Testis (tissue), 3 donors: ENCODE measurements around the gene STK40. TPM values are rescaled to one million over a fixed set of nuclear protein-coding genes. Genes with fewer than 3 reads are reported as not detected.

ENCODE experiments used
- DNase-seq: peaks from one replicate; pipeline ENCODE4 v3.0.0-alpha.2; 2019
- H3K27ac ChIP-seq, 2 donors: fragments of 200-600 bp; sonication (generic); one replicate each; pipeline ENCODE4 v1.5.1; 2019
- H3K27me3 ChIP-seq: fragments of 200-600 bp; sonication (generic); one replicate; pipeline ENCODE4 v1.5.1; 2019
- H3K36me3 ChIP-seq: fragments of 200-600 bp; sonication (generic); one replicate; pipeline ENCODE4 v1.5.1; 2017; ENCODE audit warnings: low read depth; ENCODE audit errors: missing control alignments
- H3K4me1 ChIP-seq: fragments of 200-600 bp; sonication (generic); one replicate; pipeline ENCODE4 v1.5.1; 2019
- H3K4me3 ChIP-seq, 2 donors: fragments of 200-600 bp; sonication (generic); one replicate each; pipeline ENCODE4 v1.5.1; 2017 to 2019
- H3K9me3 ChIP-seq: fragments of 200-600 bp; sonication (generic); one replicate; pipeline ENCODE4 v1.5.1; 2017
- POLR2A ChIP-seq: fragments of 450-650 bp; IDR thresholded peaks from one replicate; pipeline ENCODE4 v1.6.1; 2017; ENCODE audit warnings: antibody characterized with exemption, mild to moderate bottlenecking, moderate library complexity
- WGBS, 2 donors: methylation state at CpG; one replicate each; pipeline ENCODE4 v1.1.5; 2018; 5-methylcytosine and 5-hydroxymethylcytosine counted together
- intact Hi-C: fragments of 100-400 bp; cut with DNase I; formaldehyde crosslinking; loops from one replicate; pipeline ENCODE4 v1.15.1; 2023; ENCODE audit warnings: low total_unique reads
- polyA plus RNA-seq: library from polyadenylated mRNA; stranded (reverse); fragments of 350-450 nt; fragmentation: Illumina TruSeq; extraction: RNeasy Lipid Tissue Mini Kit (QIAGEN cat#74804); gene quantifications from one replicate; pipeline ENCODE4 v1.2.3, GENCODE V29; 2014; ENCODE audit warnings: low read depth, low replicate concordance; ENCODE audit not compliant: insufficient read depth
- total RNA-seq, 2 donors: library from RNA; depleted of rRNA; stranded (reverse); fragments of >200 nt; gene quantifications; one replicate each; pipeline ENCODE4 v1.2.3, GENCODE V29; 2016
- TF ChIP-seq, protein P1 (sequence below), 3 experiments: fragments of 450-650 bp in 2 of 3; fragments of 200-600 bp in 1 of 3; sonication (generic) in 1 of 3; IDR thresholded peaks; one replicate each; pipeline ENCODE4 v1.5.1; 2016 to 2019; ENCODE audit warnings: antibody characterized with exemption in 3 of 3, mild to moderate bottlenecking in 2 of 3, moderate library complexity in 1 of 3

Gene STK40
- total and polyA plus RNA-seq, 3 donors from 2014 or later = 126 to 159 (median 140) TPM

- intact Hi-C loops = no loop called here
- no peak for DNase-seq
- H3K4me3 ChIP-seq = peak overlapping the region; percentile 55 to 75
- TF ChIP-seq POLR2A = no peak
- TF ChIP-seq, protein P1, sequence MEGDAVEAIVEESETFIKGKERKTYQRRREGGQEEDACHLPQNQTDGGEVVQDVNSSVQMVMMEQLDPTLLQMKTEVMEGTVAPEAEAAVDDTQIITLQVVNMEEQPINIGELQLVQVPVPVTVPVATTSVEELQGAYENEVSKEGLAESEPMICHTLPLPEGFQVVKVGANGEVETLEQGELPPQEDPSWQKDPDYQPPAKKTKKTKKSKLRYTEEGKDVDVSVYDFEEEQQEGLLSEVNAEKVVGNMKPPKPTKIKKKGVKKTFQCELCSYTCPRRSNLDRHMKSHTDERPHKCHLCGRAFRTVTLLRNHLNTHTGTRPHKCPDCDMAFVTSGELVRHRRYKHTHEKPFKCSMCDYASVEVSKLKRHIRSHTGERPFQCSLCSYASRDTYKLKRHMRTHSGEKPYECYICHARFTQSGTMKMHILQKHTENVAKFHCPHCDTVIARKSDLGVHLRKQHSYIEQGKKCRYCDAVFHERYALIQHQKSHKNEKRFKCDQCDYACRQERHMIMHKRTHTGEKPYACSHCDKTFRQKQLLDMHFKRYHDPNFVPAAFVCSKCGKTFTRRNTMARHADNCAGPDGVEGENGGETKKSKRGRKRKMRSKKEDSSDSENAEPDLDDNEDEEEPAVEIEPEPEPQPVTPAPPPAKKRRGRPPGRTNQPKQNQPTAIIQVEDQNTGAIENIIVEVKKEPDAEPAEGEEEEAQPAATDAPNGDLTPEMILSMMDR (IDR thresholded peaks at IDR 0.05) = no peak
- no peaks in the 10 kb centered on the region for H3K9me3 ChIP-seq
- no peaks in the 10 kb centered on the region for H3K36me3 ChIP-seq
- no peaks in the 10 kb centered on the region for H3K27me3 ChIP-seq
- peaks cover 13% of the 10 kb centered on the region for H3K4me1 ChIP-seq
- peak overlapping the region; percentile 66 to 94 for H3K27ac ChIP-seq
- WGBS, 2 donors = 18 to 22% methylated on average over 15 to 16 of the region's 16 CpGs
Measured at GRCh38 chr1:36320291-36320761, 65.4 kb downstream of the STK40 start.

- DNase-seq = no peak
- TF ChIP-seq POLR2A = no peak
- TF ChIP-seq, protein P1 (IDR thresholded peaks at IDR 0.05) = no peak
- intact Hi-C loops = no loop called here
- Histone ChIP-seq H3K27me3 (no peaks in the 10 kb centered on the region), H3K36me3 (no peaks in the 10 kb centered on the region), H3K4me3 (no peak overlapping the region), H3K4me1 (peaks cover 11% of the 10 kb centered on the region), H3K27ac (no peak overlapping the region), H3K9me3 (no peaks in the 10 kb centered on the region)
- WGBS, 2 donors = 91 to 96% methylated on average over 7 of the region's 7 CpGs
Measured at GRCh38 chr1:36309397-36309796, 76.3 kb downstream of the STK40 start.

GRCh38 chr1:36307601-36308330 lies 78.0 kb downstream of the STK40 start:
- H3K36me3 ChIP-seq = no peaks in the 10 kb centered on the region
- 63 to 69% methylated on average over 9 of the region's 10 CpGs for WGBS, 2 donors
- no peak overlapping the region for H3K27ac ChIP-seq
- intact Hi-C loops = no loop called here
- DNase-seq = peak; percentile 13
- TF ChIP-seq, protein P1 (IDR thresholded peaks at IDR 0.05) = no peak
- no peak for TF ChIP-seq POLR2A
- no peaks in the 10 kb centered on the region for H3K27me3 ChIP-seq
- H3K9me3 ChIP-seq = no peaks in the 10 kb centered on the region
- peak overlapping the region; percentile 52 to 75 for H3K4me3 ChIP-seq
- H3K4me1 ChIP-seq = peaks cover 11% of the 10 kb centered on the region

DNA sequence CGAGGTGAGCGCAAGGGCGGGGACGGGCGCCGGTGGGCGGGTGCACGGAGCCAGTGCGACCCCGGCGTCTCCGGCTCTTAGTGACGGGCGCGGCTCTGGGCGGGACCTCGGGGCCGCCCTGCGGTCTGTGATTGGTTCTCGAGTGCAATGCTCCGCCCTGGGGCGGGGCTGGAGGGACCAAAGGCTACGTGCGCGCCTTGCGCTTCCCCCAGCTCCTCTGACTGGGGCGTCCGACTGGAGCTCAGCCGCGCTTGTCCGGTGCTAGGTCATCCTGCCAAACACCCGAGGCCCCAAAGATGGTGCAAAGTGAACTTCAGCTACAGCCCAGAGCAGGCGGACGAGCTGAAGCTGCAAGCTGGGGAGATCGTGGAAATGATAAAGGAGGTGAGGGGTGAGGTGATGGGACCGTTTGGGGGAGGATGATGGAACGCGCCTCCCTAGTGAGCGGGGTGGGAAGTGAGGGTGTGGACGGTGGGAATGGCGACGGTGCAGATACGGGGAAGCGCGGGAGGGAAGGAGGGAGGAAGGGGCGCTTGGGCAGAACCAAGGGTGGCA lies 78.7 kb downstream of the STK40 start:
- Histone ChIP-seq H3K4me1 (peaks cover 11% of the 10 kb centered on the region), H3K9me3 (no peaks in the 10 kb centered on the region), H3K36me3 (no peaks in the 10 kb centered on the region), H3K4me3 (peak overlapping the region; percentile 52 to 75), H3K27ac (peak overlapping the region; percentile 16 to 55), H3K27me3 (no peaks in the 10 kb centered on the region)
- intact Hi-C loops = no loop called here
- WGBS, 2 donors = 1 to 2% methylated on average over 15 to 34 of the region's 46 CpGs
- TF ChIP-seq, protein P1 (IDR thresholded peaks at IDR 0.05) = no peak
- TF ChIP-seq POLR2A = no peak
- DNase-seq = peak; percentile 96
